Transverse colon (tissue), 4 donors: ENCODE data around the gene TLN1. TPM values are rescaled to one million over a fixed set of nuclear protein-coding genes. Genes with fewer than 3 reads are reported as not detected.

ENCODE experiments used
- DNase-seq: peaks from one replicate; pipeline ENCODE4 v3.0.0-alpha.2; 2019
- H3K27ac ChIP-seq, 4 donors: fragments of 200-600 bp; sonication (generic); 2 replicates each; pipeline ENCODE4 v1.5.1; 2016 to 2018; ENCODE audit warnings: inconsistent platforms in 4 of 4
- H3K27me3 ChIP-seq: fragments of 200-600 bp; sonication (generic); 2 replicates; pipeline ENCODE4 v1.5.1; 2017; ENCODE audit warnings: inconsistent platforms
- H3K36me3 ChIP-seq, 4 donors: fragments of 200-600 bp; sonication (generic); 2 replicates each; pipeline ENCODE4 v1.5.1; 2017 to 2019; ENCODE audit warnings: inconsistent platforms in 4 of 4
- H3K4me1 ChIP-seq, 4 donors: fragments of 200-600 bp; sonication (generic); 2 replicates each; pipeline ENCODE4 v1.5.1; 2017 to 2020; ENCODE audit warnings: inconsistent platforms in 4 of 4
- H3K4me3 ChIP-seq, 4 donors: fragments of 200-600 bp; sonication (generic); 1 replicate in 1 of 4; 2 replicates in 3 of 4; pipeline versions ENCODE4 v1.5.1 to v1.6.1; 2017 to 2019; ENCODE audit warnings: inconsistent platforms in 4 of 4
- H3K9me3 ChIP-seq, 2 donors: fragments of 200-600 bp; sonication (generic); 2 replicates each; pipeline ENCODE4 v1.5.1; 2017 to 2019; ENCODE audit warnings: inconsistent platforms in 2 of 2
- CTCF ChIP-seq, 5 experiments: fragments of 200-600 bp in 3 of 5; fragments of 450-650 bp in 2 of 5; sonication (generic) in 3 of 5; IDR thresholded peaks; 1 replicate in 2 of 5; 2 replicates in 3 of 5; pipeline ENCODE4 v1.5.1; 2016 to 2017; ENCODE audit warnings: antibody characterized with exemption in 5 of 5, inconsistent platforms in 3 of 5, mild to moderate bottlenecking in 2 of 5, moderate library complexity in 1 of 5
- EP300 ChIP-seq: sonication (generic); formaldehyde crosslinking; IDR thresholded peaks from one replicate; pipeline ENCODE4 v1.6.1; 2017; ENCODE audit warnings: antibody characterized with exemption, low read depth
- POLR2A ChIP-seq: fragments of 450-650 bp; IDR thresholded peaks from one replicate; pipeline ENCODE4 v1.6.1; 2016; ENCODE audit warnings: antibody characterized with exemption, mild to moderate bottlenecking, moderate library complexity
- POLR2AphosphoS5 ChIP-seq, 3 donors: sonication (generic); formaldehyde crosslinking; IDR thresholded peaks; one replicate each; pipeline ENCODE4 v1.6.1; 2016; ENCODE audit warnings: antibody characterized with exemption in 3 of 3
- WGBS, 2 donors: methylation state at CpG; one replicate each; pipeline ENCODE4 v1.1.5; 2018; ENCODE audit warnings: low coverage in 1 of 2; 5-methylcytosine and 5-hydroxymethylcytosine counted together
- in situ Hi-C, 4 donors: fragments of 200-750 bp; cut with MboI; loops; one replicate each; pipeline versions ENCODE4 v1.15.0 to v1.15.1; 2017; ENCODE audit warnings: low sequenced_read_pairs in 3 of 4, low pct_ligation_motif_present in 1 of 4, low pct_unique_long_range_greater_than_20kb in 1 of 4
- intact Hi-C: fragments of 100-400 bp; cut with DNase I; formaldehyde crosslinking; loops from one replicate; pipeline ENCODE4 v1.15.1; 2023; ENCODE audit warnings: low total_unique reads
- total RNA-seq, 4 donors: library from RNA; depleted of rRNA; stranded (reverse); fragments of >200 nt; gene quantifications; one replicate each; pipeline ENCODE4 v1.1.0, GENCODE V29; 2016

Gene TLN1
- total RNA-seq, 4 donors from 2014 or later: 158 to 328 (median 177) TPM

GRCh38 chr9:35656831-35657545 is 75.0 kb downstream of the TLN1 start:
- TF ChIP-seq POLR2AphosphoS5 (IDR thresholded peaks at IDR 0.05): no peak
- TF ChIP-seq EP300: no peak
- TF ChIP-seq CTCF (IDR thresholded peaks at IDR 0.05): no peak
- no peak for TF ChIP-seq POLR2A
- Histone ChIP-seq H3K4me3 (peak overlapping the region in 3 of 4 donors; percentile 12 to 91 (median 78)), H3K27me3 (no peaks in the 10 kb centered on the region), H3K9me3 (no peaks in the 10 kb centered on the region), H3K4me1 (peaks cover 12 to 56% (median 44%) of the 10 kb centered on the region in 4 donors), H3K27ac (peak overlapping the region; percentile 95 to 99 (median 98)), H3K36me3 (no peaks in the 10 kb centered on the region)
- in situ Hi-C loops (loop anchor here in 1 of 4 donors (10.0 kb wide), 1 partner anchor 88 kb away; the partner anchor contains the start of genes GBA2 and RGP1), intact Hi-C loops (loop anchor here (5.0 kb wide), 1 partner anchor 70 kb away; no protein-coding TSS in a partner anchor)
- DNase-seq: no peak
- 38 to 58% methylated on average over 14 to 25 of the region's 25 CpGs for WGBS, 2 donors

GRCh38 chr9:35656348-35656747 is 75.6 kb downstream of the TLN1 start:
- Histone ChIP-seq H3K4me1 (peaks cover 9 to 56% (median 42%) of the 10 kb centered on the region in 4 donors), H3K4me3 (no peak overlapping the region), H3K27ac (peak overlapping the region; percentile 95 to 99 (median 98)), H3K9me3 (no peaks in the 10 kb centered on the region), H3K27me3 (no peaks in the 10 kb centered on the region), H3K36me3 (no peaks in the 10 kb centered on the region)
- intact Hi-C loops (loop anchor here (5.0 kb wide), 1 partner anchor 71 kb away; no protein-coding TSS in a partner anchor), in situ Hi-C loops (loop anchor here in 1 of 4 donors (10.0 kb wide), 1 partner anchor 88 kb away; the partner anchor contains the start of genes GBA2 and RGP1)
- TF ChIP-seq EP300 (no peak), POLR2A (no peak), CTCF (IDR thresholded peaks at IDR 0.05) (no peak), POLR2AphosphoS5 (IDR thresholded peaks at IDR 0.05) (no peak)
- DNase-seq: no peak
- 78 to 81% methylated on average over 5 to 17 of the region's 17 CpGs for WGBS, 2 donors

GRCh38 chr9:35653611-35654010 is 78.4 kb downstream of the TLN1 start:
- no peaks in the 10 kb centered on the region for H3K9me3 ChIP-seq
- no peak for DNase-seq
- in situ Hi-C loops (loop anchor here in 1 of 4 donors (10.0 kb wide), 1 partner anchor 91 kb away; the partner anchor contains the start of genes GBA2 and RGP1), intact Hi-C loops (no loop called here)
- no peaks in the 10 kb centered on the region for H3K27me3 ChIP-seq
- 93 to 100% methylated on average over 1 to 2 of the region's 2 CpGs for WGBS, 2 donors
- TF ChIP-seq POLR2AphosphoS5 (IDR thresholded peaks at IDR 0.05): no peak
- TF ChIP-seq CTCF (IDR thresholded peaks at IDR 0.05): no peak
- no peak for TF ChIP-seq POLR2A
- TF ChIP-seq EP300: no peak
- H3K27ac ChIP-seq: peak overlapping the region in 3 of 4 donors; percentile 82 to 86 (median 84)
- peaks cover 0 to 41% (median 27%) of the 10 kb centered on the region in 4 donors for H3K4me1 ChIP-seq
- H3K4me3 ChIP-seq: no peak overlapping the region
- no peaks in the 10 kb centered on the region for H3K36me3 ChIP-seq

- Histone ChIP-seq H3K27me3 (no peaks in the 10 kb centered on the region), H3K4me1 (peaks cover 0 to 41% (median 27%) of the 10 kb centered on the region in 4 donors), H3K4me3 (no peak overlapping the region), H3K9me3 (no peaks in the 10 kb centered on the region), H3K36me3 (no peaks in the 10 kb centered on the region), H3K27ac (peak overlapping the region; percentile 81 to 86 (median 83))
- in situ Hi-C loops (loop anchor here in 1 of 4 donors (10.0 kb wide), 1 partner anchor 92 kb away; the partner anchor contains the start of genes GBA2 and RGP1), intact Hi-C loops (no loop called here)
- WGBS, 2 donors: 68 to 100% methylated on average over 1 to 8 of the region's 8 CpGs
- TF ChIP-seq POLR2A: no peak
- no peak for TF ChIP-seq EP300
- TF ChIP-seq POLR2AphosphoS5 (IDR thresholded peaks at IDR 0.05): no peak
- TF ChIP-seq CTCF (IDR thresholded peaks at IDR 0.05): no peak
- DNase-seq: peak; percentile 47
Observed at GRCh38 chr9:35652829-35653209, 79.2 kb downstream of the TLN1 start.
